Liver (tissue), 9 donors: ENCODE data around the gene ECE1. TPM values are rescaled to one million over a fixed set of nuclear protein-coding genes. Genes with fewer than 3 reads are reported as not detected.

Source experiments
- DNase-seq: peaks from one replicate; pipeline ENCODE4 v3.0.0-alpha.2; 2017; ENCODE audit warnings: low spot score
- H3K27ac ChIP-seq, 2 donors: one replicate each; pipeline ENCODE4 v1.7.0; 2013; ENCODE audit warnings: inconsistent platforms in 2 of 2, low read length in 2 of 2, control low read depth in 1 of 2, low read depth in 1 of 2, mild to moderate bottlenecking in 1 of 2
- H3K27me3 ChIP-seq, 4 donors: one replicate each; pipeline versions ENCODE4 v1.6.1 to v1.7.0; 2013; ENCODE audit warnings: low read length in 3 of 4, inconsistent platforms in 1 of 4, mild to moderate bottlenecking in 1 of 4, moderate library complexity in 1 of 4; ENCODE audit not compliant: control insufficient read depth in 4 of 4, insufficient read depth in 4 of 4
- H3K36me3 ChIP-seq, 4 donors: one replicate each; pipeline versions ENCODE4 v1.6.1 to v1.7.0; 2013; ENCODE audit warnings: low read length in 3 of 4, mild to moderate bottlenecking in 3 of 4, low read depth in 1 of 4, moderate library complexity in 1 of 4; ENCODE audit not compliant: control insufficient read depth in 4 of 4, insufficient read depth in 3 of 4
- H3K4me1 ChIP-seq, 4 donors: one replicate each; pipeline versions ENCODE4 v1.6.1 to v1.7.0; 2013; ENCODE audit warnings: low read length in 3 of 4, mild to moderate bottlenecking in 3 of 4, moderate library complexity in 1 of 4; ENCODE audit not compliant: control insufficient read depth in 4 of 4, insufficient read depth in 4 of 4
- H3K4me3 ChIP-seq, 3 donors: one replicate each; pipeline versions ENCODE4 v1.6.1 to v1.7.0; 2013; ENCODE audit warnings: low read length in 3 of 3, control low read depth in 1 of 3, low read depth in 1 of 3, mild to moderate bottlenecking in 1 of 3
- H3K9ac ChIP-seq, 2 donors: one replicate each; pipeline ENCODE4 v1.7.0; 2013; ENCODE audit warnings: low read length in 2 of 2, mild to moderate bottlenecking in 2 of 2, moderate library complexity in 2 of 2, control low read depth in 1 of 2, low read depth in 1 of 2
- H3K9me3 ChIP-seq, 4 donors: one replicate each; pipeline versions ENCODE4 v1.6.1 to v1.7.0; 2013; ENCODE audit warnings: low read length in 3 of 4; ENCODE audit not compliant: control insufficient read depth in 4 of 4
- CTCF ChIP-seq: fragments of 150-350 bp; IDR thresholded peaks from 2 replicates; pipeline ENCODE4 v1.5.1; 2017; ENCODE audit warnings: improper control_type of control experiment, low read depth, low read length; ENCODE audit not compliant: missing input control
- EGR1 ChIP-seq, 2 donors: IDR thresholded peaks; 2 replicates each; pipeline ENCODE4 v1.6.1; 2016 to 2018; ENCODE audit warnings: antibody characterized with exemption in 2 of 2, low read depth in 2 of 2
- FOXA1 ChIP-seq: IDR thresholded peaks from 2 replicates; pipeline ENCODE4 v1.6.1; 2016; ENCODE audit warnings: antibody characterized with exemption
- FOXA2 ChIP-seq: IDR thresholded peaks from 2 replicates; pipeline ENCODE4 v1.6.1; 2016; ENCODE audit warnings: antibody characterized with exemption
- GABPA ChIP-seq, 2 donors: IDR thresholded peaks in 1 of 2; conservative IDR thresholded peaks in 1 of 2; 2 replicates each; pipeline ENCODE4 v1.6.1; 2016; ENCODE audit warnings: antibody characterized with exemption in 2 of 2, mild to moderate bottlenecking in 1 of 2, moderate library complexity in 1 of 2
- HNF4A ChIP-seq, 2 donors: conservative IDR thresholded peaks; 2 replicates each; pipeline ENCODE4 v1.6.1; 2016; ENCODE audit warnings: antibody characterized with exemption in 2 of 2, mild to moderate bottlenecking in 2 of 2
- MAX ChIP-seq: IDR thresholded peaks from 2 replicates; pipeline ENCODE4 v1.6.1; 2016; ENCODE audit warnings: antibody characterized with exemption
- NR2F2 ChIP-seq: IDR thresholded peaks from 2 replicates; pipeline ENCODE4 v1.6.1; 2016; ENCODE audit warnings: antibody characterized with exemption
- RAD21 ChIP-seq, 2 donors: IDR thresholded peaks; 2 replicates each; pipeline ENCODE4 v1.6.1; 2016; ENCODE audit warnings: antibody characterized with exemption in 2 of 2, mild to moderate bottlenecking in 2 of 2
- TAF1 ChIP-seq: conservative IDR thresholded peaks from 2 replicates; pipeline ENCODE4 v1.6.1; 2016; ENCODE audit warnings: antibody characterized with exemption, mild to moderate bottlenecking
- YY1 ChIP-seq: IDR thresholded peaks from 2 replicates; pipeline ENCODE4 v1.6.1; 2016; ENCODE audit warnings: antibody characterized with exemption, mild to moderate bottlenecking
- WGBS: extraction: QIAGEN DNeasy Blood & Tissue Kit; methylation state at CpG from one replicate; pipeline ENCODE4 v1.1.7; 2013; 5-methylcytosine and 5-hydroxymethylcytosine counted together
- polyA plus RNA-seq, 2 donors: library from polyadenylated mRNA; stranded (reverse) in 1 of 2; unstranded in 1 of 2; fragments of 200-250 nt in 1 of 2; fragments of >200 nt in 1 of 2; fragmentation: Nextera tagmentation in 1 of 2; extraction: Ambion mirVana in 1 of 2; gene quantifications; one replicate each; pipeline versions ENCODE4 v1.2.1 to v1.2.3, GENCODE V29; 2013 to 2015
- total RNA-seq, 2 donors: library from RNA; depleted of rRNA; stranded (reverse); fragments of >200 nt; gene quantifications; one replicate each; pipeline ENCODE4 v1.2.3, GENCODE V29; 2014
- TF ChIP-seq, protein P1 (sequence below): IDR thresholded peaks from 2 replicates; pipeline ENCODE4 v1.6.1; 2016; ENCODE audit warnings: antibody characterized with exemption
- TF ChIP-seq, protein P2 (sequence below): IDR thresholded peaks from 2 replicates; pipeline ENCODE4 v1.6.1; 2016; ENCODE audit warnings: antibody characterized with exemption, mild to moderate bottlenecking
- donor health status: healthy.
- donor health status: healthy.
- donor health status: healthy.
- donor health status: healthy.
- donor health status: healthy.

The ECE1 gene
- total and polyA plus RNA-seq, 4 donors: 29.3 to 46.4 (median 39.6) TPM

DNA sequence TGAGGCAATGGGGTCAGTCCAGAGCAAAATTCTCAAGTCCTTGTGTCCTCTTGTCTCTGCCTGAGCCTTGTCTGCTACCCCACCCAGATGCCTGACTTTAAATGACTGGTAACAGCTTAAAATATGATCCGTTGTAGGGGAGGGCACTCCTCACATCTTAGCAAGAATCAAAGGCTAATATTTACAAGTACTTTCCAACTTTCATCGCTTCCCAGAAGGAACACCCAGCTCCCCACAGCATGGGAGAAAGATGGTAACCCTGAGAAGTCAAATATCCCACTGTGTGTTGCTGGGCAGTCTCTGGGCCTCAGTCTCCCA is 5.2 kb downstream of the ECE1 start:
- no peaks in the 10 kb centered on the region for H3K9me3 ChIP-seq
- DNase-seq: no peak
- no peak overlapping the region for H3K27ac ChIP-seq
- TF ChIP-seq, protein P1, sequence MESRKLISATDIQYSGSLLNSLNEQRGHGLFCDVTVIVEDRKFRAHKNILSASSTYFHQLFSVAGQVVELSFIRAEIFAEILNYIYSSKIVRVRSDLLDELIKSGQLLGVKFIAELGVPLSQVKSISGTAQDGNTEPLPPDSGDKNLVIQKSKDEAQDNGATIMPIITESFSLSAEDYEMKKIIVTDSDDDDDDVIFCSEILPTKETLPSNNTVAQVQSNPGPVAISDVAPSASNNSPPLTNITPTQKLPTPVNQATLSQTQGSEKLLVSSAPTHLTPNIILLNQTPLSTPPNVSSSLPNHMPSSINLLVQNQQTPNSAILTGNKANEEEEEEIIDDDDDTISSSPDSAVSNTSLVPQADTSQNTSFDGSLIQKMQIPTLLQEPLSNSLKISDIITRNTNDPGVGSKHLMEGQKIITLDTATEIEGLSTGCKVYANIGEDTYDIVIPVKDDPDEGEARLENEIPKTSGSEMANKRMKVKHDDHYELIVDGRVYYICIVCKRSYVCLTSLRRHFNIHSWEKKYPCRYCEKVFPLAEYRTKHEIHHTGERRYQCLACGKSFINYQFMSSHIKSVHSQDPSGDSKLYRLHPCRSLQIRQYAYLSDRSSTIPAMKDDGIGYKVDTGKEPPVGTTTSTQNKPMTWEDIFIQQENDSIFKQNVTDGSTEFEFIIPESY: no peak
- TF ChIP-seq GABPA (IDR thresholded peaks at IDR 0.05 in 1 of 2, conservative IDR thresholded peaks at IDR 0.05 in 1 of 2) (no peak), EGR1 (IDR thresholded peaks at IDR 0.05; ENCODE audit: low read depth in 2 of 2) (no peak), YY1 (no peak), MAX (no peak), HNF4A (conservative IDR thresholded peaks at IDR 0.05) (no peak), RAD21 (IDR thresholded peaks at IDR 0.05) (no peak), TAF1 (no peak), FOXA2 (no peak), NR2F2 (no peak), CTCF (no peak), FOXA1 (no peak)
- TF ChIP-seq, protein P2, sequence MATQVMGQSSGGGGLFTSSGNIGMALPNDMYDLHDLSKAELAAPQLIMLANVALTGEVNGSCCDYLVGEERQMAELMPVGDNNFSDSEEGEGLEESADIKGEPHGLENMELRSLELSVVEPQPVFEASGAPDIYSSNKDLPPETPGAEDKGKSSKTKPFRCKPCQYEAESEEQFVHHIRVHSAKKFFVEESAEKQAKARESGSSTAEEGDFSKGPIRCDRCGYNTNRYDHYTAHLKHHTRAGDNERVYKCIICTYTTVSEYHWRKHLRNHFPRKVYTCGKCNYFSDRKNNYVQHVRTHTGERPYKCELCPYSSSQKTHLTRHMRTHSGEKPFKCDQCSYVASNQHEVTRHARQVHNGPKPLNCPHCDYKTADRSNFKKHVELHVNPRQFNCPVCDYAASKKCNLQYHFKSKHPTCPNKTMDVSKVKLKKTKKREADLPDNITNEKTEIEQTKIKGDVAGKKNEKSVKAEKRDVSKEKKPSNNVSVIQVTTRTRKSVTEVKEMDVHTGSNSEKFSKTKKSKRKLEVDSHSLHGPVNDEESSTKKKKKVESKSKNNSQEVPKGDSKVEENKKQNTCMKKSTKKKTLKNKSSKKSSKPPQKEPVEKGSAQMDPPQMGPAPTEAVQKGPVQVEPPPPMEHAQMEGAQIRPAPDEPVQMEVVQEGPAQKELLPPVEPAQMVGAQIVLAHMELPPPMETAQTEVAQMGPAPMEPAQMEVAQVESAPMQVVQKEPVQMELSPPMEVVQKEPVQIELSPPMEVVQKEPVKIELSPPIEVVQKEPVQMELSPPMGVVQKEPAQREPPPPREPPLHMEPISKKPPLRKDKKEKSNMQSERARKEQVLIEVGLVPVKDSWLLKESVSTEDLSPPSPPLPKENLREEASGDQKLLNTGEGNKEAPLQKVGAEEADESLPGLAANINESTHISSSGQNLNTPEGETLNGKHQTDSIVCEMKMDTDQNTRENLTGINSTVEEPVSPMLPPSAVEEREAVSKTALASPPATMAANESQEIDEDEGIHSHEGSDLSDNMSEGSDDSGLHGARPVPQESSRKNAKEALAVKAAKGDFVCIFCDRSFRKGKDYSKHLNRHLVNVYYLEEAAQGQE: no peak
- H3K4me1 ChIP-seq: peaks cover 0 to 2% (median 0%) of the 10 kb centered on the region in 4 donors
- H3K27me3 ChIP-seq: no peaks in the 10 kb centered on the region
- no peak overlapping the region for H3K4me3 ChIP-seq
- H3K36me3 ChIP-seq: peaks cover 0 to 2% (median 1%) of the 10 kb centered on the region in 4 donors
- WGBS: 75% methylated on average over 2 of the region's 2 CpGs
- H3K9ac ChIP-seq: no peak overlapping the region

- no peaks in the 10 kb centered on the region for H3K27me3 ChIP-seq
- H3K9ac ChIP-seq: no peak overlapping the region
- peaks cover 0 to 5% (median 0%) of the 10 kb centered on the region in 4 donors for H3K4me1 ChIP-seq
- peaks cover 0 to 2% (median 1%) of the 10 kb centered on the region in 4 donors for H3K36me3 ChIP-seq
- 92% methylated on average over 17 of the region's 17 CpGs for WGBS
- no peak for DNase-seq
- H3K27ac ChIP-seq: no peak overlapping the region
- no peak for TF ChIP-seq FOXA2
- no peak for TF ChIP-seq YY1
- no peak for TF ChIP-seq GABPA (IDR thresholded peaks at IDR 0.05 in 1 of 2, conservative IDR thresholded peaks at IDR 0.05 in 1 of 2)
- TF ChIP-seq NR2F2: no peak
- TF ChIP-seq, protein P1: no peak
- no peak for TF ChIP-seq MAX
- TF ChIP-seq TAF1: no peak
- H3K9me3 ChIP-seq: no peaks in the 10 kb centered on the region
- no peak overlapping the region for H3K4me3 ChIP-seq
Measured at GRCh38 chr1:21284206-21285054, 5.8 kb downstream of the ECE1 start.
